ENCODE data around the gene CARD18.
"Not testable (repeated sequence)": the region's sequence is repeated elsewhere in the genome, so short reads cannot be mapped to it uniquely, and the experiment has no call there.

CARD18 gene

GRCh38 chr11:105135883-105136282 lies 3.7 kb downstream of the CARD18 start:
- in situ Hi-C loops (cut with MboI; ENCODE audit: low sequenced_read_pairs): no loop called here

DNA sequence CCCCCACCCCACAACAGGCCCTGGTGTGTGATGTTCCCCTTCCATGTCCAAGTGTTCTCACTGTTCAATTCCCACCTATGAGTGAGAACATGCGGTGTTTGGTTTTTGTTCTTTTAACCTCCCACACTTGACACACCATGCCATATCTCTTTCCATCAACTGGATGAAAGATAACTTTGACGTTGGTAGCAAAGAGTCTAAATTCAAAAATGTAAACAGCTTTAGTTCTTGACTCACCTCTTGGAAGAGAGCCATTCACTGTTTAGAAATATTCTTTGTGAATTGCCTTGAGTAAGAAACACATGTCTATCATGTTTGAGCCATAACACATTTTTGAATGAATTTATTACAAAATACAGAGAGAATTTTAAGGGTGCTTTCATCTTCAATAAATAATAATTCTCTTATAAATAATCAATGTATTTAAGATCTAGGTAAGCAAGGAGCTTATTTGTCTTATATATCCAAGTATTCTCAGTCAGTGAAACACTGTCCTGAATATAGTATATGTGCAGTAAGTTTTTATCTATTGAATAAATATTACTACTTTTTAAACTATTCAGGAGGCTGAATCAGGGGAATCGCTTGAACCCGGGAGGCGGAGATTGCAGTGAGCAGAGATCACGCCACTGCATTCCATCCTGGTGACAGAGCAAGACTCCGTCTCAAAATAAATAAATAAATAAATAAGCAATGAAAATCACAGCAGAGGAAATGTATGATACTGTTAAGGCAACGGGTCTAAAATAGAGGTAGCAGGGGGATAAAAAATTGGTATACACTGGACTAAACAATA lies 6.7 kb downstream of the CARD18 start:
- in situ Hi-C loops (cut with MboI; ENCODE audit: low sequenced_read_pairs): no loop called here

DNA sequence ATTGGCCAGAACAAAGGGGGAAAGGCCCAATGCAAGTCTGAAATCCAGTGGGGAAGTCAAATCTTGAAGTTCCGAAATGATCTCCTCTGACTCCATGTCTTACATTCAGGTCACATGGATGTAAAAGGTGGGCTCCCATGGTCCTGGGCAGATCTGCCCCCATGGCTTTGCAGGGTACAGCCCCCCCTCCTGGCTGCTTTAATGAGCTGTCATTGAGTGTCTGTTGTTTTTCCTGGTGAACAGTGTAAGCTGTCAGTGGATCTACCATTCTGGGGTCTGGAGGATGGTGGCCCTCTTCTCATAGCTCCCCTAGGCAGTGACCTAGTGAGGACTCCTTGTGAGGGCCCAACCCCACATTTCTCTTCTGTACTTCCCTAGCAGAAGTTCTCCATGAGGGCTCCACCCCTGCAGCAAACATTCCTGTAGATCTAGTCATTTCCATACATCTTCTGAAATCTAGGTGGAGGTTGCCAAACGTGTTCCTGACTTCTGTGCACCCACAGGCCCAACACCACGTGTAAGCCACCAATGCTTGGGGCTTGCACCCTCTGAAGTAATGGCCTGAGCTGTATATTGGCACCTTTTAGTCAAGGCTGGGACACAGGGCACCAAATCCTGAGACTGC lies 9.3 kb downstream of the CARD18 start:
- in situ Hi-C loops (cut with MboI; ENCODE audit: low sequenced_read_pairs): no loop called here

DNA sequence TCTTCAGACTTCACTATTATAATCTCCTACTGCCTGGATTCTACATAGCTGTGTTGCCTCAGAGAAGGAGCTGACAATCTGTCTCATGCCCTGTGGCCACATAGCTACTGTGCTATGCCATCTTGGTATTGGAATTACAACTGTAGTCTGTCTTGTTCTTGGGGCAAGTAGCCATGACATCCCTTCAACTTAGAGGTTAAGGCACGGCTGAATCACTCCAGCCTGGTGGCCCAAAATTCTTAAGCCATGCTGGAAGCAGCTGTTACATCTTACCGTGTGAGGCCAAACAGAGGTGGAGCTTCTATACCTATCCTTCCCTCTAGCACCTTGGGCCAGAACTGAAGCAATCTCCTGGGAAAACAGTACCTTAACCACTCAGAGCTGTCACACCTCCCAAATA lies 14.8 kb downstream of the CARD18 start:
- in situ Hi-C loops (cut with MboI; ENCODE audit: low sequenced_read_pairs): no loop called here

GRCh38 chr11:105111145-105111944 lies 28.2 kb downstream of the CARD18 start:
- in situ Hi-C loops (cut with MboI; ENCODE audit: low sequenced_read_pairs): no loop called here

DNA sequence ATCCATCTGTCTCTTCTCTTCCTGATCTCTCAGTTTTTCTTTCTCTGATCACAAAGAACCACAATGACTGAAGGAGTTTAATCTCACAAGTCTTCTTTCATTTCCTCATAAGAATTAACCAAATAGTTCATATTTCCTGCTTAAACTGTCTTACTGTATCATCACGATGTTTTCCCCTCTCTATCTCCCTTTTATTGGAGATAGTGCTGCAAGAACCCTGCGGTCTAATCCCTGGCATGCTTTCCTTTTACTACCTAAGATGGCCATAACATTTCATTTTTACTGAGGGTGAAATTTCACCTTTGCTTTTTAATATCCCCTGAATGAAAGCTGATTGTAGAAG lies 28.9 kb downstream of the CARD18 start:
- in situ Hi-C loops (cut with MboI; ENCODE audit: low sequenced_read_pairs): no loop called here

GRCh38 chr11:105109855-105110687 lies 29.5 kb downstream of the CARD18 start:
- in situ Hi-C loops (cut with MboI; ENCODE audit: low sequenced_read_pairs): no loop called here

- in situ Hi-C loops (cut with MboI; ENCODE audit: low sequenced_read_pairs): no loop called here
These were observed 30.2 kb downstream of the CARD18 start for GRCh38 chr11:105109321-105109720.

GRCh38 chr11:105108247-105108646 lies 31.3 kb downstream of the CARD18 start:
- in situ Hi-C loops (cut with MboI; ENCODE audit: low sequenced_read_pairs): no loop called here

DNA sequence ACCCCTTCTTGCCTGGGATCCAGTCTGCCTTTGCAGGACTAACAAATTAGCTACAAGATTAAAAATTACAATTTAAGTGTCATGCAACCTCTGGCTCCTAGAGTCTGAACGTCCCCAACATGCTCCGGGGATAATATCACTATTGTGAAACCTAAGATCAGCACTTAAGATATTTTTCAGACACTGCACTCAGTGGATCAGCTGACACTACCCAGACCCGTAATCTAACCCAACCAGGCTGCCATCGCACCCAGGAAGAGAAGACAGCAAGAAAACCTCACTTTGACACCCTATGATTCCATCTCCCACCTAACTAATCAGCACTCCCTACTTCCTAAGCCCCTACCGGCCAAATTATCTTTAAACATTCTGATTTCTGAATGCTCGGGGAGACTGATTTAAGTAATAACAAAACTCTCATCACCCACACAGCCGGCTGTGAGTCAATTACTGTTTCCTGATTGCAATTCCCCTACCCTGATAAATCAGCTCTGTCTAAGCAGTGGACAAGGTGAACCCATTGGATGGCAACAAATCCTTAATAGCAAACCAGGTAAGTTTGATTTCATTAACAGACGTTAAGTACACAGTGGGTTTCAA lies 32.2 kb downstream of the CARD18 start:
- in situ Hi-C loops (cut with MboI; ENCODE audit: low sequenced_read_pairs): not testable (repeated sequence)

GRCh38 chr11:105106140-105106539 lies 33.4 kb downstream of the CARD18 start:
- in situ Hi-C loops (cut with MboI; ENCODE audit: low sequenced_read_pairs): no loop called here

GRCh38 chr11:105104292-105104691 lies 35.3 kb downstream of the CARD18 start:
- in situ Hi-C loops (cut with MboI; ENCODE audit: low sequenced_read_pairs): no loop called here

DNA sequence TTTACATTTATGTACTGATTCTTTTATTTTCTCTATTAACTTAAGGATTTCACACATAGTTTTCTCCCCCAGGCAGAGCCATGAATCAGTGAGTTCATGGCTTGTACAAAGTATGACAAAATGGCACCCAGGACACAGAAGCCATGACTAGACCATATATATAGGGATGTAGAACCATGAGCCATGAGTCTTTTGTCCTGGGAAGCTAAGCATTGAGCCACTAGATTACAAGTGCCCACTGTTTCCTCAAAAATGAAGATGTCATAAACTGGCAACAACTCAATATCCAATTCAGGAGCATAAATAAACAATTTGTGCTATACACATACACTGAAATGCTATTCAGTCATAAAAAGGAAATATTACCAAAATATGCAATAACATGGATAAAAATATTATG lies 36.2 kb downstream of the CARD18 start:
- in situ Hi-C loops (cut with MboI; ENCODE audit: low sequenced_read_pairs): no loop called here

- in situ Hi-C loops (cut with MboI; ENCODE audit: low sequenced_read_pairs): not testable (repeated sequence)
These were observed 37.4 kb downstream of the CARD18 start for GRCh38 chr11:105102079-105102581.

DNA sequence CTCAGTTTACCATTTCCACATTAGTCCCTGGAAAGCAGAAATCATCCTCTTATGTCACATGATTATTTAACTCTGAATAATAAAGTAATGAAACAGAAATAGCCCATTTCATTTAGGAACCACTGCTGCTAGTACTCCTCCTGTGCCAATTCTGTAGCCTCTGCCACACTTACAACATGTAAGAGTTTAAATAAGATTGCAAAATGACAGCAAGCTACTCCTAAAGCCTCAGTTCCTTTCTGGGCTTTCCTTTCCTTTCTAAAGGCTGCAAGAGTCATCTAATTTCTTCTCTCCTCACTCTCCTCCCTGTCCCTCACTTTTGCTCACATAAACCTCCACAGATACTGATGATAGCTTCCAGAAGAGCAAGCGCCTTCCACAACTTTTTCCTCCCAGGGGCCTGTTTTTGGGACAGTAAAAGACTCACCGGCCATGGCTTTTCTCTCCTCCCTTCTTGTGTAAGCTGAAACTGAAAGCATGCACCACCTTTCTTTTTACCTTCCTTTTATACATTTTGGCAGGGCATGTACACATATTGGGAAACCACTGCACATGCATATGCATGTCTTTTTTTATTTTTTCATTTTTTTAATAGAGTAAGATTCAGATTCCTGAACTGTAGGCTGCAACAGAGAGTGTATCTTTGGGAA lies 38.5 kb downstream of the CARD18 start:
- in situ Hi-C loops (cut with MboI; ENCODE audit: low sequenced_read_pairs): no loop called here

DNA sequence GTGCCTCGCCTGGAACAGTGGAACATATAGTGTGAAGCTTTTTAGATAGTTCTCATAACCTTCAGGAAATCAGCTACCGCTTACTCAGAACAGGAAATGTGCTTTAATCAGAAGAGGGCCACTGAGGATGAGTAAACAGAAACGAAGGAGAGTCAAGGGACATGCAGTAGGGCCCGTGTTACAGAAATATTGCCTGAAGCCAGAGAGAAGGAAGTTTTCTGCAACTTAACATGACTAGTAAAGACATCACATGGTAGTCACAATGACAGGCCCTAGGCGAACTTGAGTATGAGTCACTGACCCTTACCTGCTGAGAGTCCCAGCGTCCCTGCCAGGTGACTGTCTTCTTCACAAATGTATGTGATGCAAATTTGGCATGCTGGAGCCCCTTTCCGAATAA lies 39.4 kb downstream of the CARD18 start:
- in situ Hi-C loops (cut with MboI; ENCODE audit: low sequenced_read_pairs): no loop called here

DNA sequence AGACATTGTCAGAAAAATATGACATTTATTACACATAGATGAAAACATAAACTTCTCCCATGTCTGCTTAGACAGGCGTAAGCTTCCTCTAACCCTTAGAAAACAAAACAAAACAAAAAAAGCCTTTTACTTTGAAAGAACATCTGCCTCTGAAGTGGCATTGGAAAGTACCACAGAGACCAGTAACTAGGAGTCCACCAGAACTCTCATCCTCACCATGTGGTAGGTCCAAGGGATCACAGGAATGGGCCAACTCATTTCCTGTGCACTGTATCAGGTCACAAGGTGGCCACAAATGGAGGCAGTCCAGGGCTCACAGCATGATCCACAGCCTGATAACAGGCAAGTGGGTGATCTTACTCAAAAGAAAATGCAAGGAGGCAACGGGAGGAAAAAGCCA lies 40.0 kb downstream of the CARD18 start:
- in situ Hi-C loops (cut with MboI; ENCODE audit: low sequenced_read_pairs): not testable (repeated sequence)

DNA sequence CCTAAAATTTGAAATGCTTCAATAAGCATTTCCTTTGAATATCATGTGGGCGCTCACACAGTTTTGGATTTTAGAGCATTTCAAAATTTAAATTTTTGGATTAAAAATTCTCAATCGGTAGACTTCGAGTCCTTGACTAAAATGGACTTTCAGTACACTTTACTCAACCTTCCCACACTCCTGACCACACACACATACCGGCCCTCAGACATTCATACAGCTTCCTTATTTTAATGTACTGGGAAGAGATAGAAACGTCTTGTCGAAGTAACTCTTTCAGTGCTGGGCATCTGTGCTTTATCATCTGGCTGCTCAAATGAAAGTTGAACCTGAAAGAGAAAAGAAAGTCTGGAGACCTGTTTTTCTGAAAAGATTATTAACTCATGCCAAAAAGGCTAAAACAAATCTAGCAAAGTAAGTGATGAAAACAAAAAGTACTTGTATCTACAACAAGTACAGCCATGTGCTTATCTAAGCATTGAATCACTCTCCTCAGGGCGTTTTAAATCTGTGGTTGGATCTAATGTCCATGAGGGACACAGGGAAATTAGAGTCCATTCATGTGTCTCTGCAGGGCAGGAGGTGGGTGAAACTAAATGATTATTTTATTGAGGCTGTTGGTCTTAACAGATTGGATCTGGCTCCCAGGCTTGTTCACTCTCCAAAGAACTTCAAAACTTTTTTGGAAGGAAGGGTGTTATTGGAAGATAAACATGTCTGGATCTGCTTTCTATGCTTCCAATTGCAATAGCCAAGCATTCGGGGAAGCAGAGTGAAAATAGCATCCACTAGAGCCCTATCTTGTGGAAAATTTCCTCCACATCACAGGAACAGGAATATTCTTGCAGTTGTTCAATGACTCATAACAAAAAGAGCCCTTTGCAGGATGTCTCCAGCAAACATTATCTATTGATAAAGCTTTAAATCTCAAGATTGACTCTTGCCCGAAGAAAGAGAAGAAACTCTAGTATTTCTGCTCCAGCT lies 47.0 kb downstream of the CARD18 start:
- in situ Hi-C loops (cut with MboI; ENCODE audit: low sequenced_read_pairs): no loop called here
